Fibroblast of skin of right quadriceps (primary cell): ENCODE results near the gene KCNQ1OT1.

ENCODE experiments used
- DNase-seq: peaks from one replicate; pipeline ENCODE4 v3.0.0-alpha.2; 2013

Gene KCNQ1OT1

DNA sequence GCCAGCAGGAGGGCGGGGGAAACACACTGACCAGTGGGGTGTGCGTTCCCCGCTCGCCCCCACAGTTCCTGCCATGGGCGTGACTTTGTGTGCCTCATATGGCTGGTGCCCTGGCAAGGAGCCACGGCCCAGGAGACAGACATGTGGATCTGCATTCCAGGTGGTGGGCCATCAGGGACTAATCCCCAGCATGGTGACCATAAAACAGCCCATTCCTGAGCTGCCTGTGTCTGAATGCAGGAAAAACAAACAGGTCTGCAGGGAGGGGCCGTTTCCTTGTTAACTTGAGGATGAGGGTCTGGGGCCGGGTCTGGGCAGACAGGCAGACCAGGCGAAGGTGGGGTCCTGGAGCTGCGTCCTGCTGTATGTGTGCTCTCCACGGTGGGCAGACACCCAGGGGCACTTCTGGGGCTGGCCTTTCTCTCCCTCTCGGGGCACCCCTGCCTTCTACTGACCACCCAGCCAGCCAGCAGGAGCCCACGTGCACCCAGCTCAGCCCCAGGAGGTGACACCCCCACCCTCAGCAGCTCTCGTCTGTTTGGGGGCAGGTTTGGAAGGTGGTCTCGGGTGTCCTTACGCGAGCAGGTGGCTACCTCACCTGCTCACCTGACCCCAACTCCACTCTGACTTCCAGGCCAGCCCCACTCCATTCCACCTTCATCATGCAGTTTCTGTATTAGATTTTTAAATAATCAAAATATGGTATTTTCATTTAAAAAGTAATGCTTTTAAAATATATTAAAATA, 120.3 kb downstream of the KCNQ1OT1 start:
- DNase-seq = no peak

DNA sequence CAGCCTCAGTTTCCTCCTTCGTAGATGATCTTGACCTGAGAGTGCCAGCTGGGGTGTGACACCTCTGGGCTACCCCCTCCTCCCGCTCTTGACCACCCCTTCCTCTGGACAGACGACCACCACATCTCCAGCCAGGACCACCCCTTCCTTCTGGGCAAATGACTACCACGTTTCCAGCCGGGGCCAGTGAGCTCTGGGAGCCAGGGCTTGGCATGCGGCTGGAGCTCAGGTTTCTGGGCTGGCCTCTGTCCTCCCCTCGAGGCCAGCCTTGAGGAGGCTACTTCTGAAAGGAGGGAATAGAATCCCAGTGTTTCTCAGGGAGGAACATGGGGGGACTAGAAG, 120.9 kb downstream of the KCNQ1OT1 start:
- DNase-seq = no peak

DNA sequence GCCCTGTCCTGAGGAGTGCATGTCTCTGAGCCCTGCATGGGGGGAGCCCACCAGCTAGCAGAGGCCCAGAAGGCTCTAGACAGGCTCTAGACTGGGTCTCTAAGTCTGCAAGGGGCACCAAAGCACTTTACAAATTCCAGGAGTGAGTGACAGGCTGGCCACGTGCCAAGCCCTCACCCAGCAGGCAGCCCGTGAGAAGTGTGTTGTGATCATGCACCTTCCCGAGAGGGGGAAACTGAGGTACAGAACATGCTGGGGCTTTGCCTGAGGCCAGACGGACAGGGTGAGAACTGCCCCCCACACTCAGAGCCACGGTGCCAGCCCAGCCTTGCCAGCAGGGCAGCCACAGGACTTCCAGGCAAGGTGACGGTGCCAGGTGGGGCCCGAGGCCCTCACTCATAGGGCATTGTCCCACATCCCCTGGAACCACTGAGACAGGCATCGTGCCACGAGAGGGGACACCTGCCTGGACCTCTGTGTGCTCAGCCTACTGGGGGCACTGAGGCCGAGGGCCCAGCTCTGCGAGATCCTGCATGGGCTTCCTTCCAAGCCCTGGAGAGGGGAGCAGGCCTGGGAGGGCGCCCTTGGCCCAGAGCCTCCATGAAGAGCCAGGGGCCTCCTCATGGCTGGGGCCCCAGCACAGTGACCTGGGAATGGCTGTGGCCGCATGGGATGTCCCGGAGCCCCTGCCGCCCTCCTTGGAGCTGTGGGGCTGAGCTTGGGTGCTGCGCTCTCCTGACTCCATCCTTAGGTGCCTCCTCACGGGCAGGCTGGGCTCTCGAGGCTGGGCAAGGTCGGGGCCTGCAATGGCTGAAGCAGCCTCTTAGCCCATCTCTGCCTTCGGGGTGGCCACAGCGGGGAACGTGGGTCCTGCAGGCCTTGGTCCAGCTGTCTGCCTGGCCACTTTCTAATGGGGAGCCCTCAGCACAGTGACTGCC, 121.5 kb downstream of the KCNQ1OT1 start:
- DNase-seq = no peak

- DNase-seq = no peak
These were observed 122.5 kb downstream of the KCNQ1OT1 start for GRCh38 chr11:2577031-2577990.

DNA sequence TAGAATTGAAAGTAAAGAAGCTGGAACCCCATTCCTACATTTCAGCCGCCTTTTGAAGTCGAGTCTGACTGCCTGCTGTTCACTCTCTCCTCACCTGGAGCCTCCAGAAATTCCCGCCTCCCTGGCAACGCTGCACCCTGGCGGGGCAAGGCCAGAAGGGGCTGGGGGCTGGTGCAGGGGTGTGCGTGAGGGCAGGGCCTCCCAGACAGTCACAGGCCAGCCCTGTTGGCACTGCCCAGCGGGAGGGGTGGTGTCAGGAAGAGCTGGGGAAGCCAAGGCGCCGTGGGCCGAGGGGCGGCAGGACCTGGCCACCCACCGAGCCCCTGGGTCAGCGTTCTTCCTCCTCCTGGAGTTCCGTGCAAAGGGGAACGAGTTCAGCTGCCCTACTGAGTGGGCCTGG, 123.2 kb downstream of the KCNQ1OT1 start:
- no peak for DNase-seq

DNA sequence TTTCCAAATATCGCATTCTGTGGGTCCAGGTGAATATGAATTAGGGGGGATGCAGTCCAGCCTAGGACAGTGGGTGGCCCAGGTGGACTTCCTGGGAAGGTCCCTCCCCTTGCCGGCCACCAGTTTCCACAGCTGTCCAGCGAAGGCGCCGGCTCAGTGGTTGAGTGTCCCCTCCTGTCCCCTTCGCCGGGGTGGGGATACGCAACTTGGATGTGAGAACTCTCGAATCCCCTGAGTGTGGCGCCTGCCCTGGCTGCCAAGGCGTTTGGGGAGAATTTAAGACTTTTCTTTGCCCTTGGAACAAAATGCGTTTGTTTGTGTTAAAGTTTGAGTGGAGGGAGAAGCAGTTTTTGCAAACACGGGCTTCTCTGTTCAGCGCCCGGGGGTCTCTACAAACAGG, 123.7 kb downstream of the KCNQ1OT1 start:
- no peak for DNase-seq

GRCh38 chr11:2575591-2576051, 124.2 kb downstream of the KCNQ1OT1 start:
- no peak for DNase-seq

DNA sequence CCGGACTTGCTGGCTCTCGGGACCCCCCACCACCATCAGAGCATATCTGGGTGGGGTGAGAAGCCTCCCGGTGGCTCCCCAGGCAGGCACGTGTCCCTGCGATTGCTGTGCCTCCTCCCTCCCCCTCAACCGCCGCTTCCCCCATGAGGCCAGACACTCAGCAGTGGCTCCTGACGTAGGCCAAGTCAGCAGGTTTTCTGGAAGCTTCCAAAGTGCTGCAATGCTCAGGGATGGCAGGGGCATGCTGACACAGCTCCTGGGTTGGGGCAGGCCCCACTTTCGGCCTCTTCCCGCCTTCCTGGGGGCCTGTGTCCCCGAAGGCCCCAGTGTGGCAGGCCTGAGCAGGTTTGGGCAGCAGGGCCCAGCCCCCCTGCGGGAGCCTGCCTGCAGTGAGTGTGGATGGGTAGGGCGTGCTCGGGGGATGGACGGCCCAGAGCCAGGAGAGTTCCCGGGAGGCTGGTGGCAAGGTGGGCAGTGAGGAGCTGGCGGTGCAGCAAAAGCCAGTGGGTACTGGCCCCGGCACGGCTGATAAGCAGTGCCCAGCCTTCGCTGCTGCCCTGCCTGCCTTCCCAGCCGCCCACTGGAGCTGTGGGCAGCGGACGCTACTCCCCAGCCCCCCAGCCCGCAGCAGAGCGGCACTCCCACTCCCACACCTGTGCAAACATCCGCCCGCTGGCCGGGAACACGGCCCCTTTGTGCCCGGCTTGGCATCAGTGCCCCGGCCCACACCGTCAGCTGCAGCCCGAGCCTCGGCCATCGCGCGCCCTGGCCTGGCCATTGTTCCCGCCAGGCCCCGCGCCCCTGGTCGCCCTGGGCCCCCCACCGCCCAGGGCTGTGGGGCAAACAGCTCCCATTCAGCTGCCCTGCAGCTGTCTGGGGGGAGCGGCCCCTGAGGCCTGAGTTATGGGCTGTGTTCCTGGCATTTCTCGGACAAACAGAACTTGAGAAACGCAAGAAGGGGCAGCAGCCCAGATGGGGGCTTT, 125.0 kb downstream of the KCNQ1OT1 start:
- no peak for DNase-seq

- no peak for DNase-seq
These were observed 125.7 kb downstream of the KCNQ1OT1 start for GRCh38 chr11:2574043-2574552.

- no peak for DNase-seq
These were observed 126.4 kb downstream of the KCNQ1OT1 start for GRCh38 chr11:2573240-2574042.

DNA sequence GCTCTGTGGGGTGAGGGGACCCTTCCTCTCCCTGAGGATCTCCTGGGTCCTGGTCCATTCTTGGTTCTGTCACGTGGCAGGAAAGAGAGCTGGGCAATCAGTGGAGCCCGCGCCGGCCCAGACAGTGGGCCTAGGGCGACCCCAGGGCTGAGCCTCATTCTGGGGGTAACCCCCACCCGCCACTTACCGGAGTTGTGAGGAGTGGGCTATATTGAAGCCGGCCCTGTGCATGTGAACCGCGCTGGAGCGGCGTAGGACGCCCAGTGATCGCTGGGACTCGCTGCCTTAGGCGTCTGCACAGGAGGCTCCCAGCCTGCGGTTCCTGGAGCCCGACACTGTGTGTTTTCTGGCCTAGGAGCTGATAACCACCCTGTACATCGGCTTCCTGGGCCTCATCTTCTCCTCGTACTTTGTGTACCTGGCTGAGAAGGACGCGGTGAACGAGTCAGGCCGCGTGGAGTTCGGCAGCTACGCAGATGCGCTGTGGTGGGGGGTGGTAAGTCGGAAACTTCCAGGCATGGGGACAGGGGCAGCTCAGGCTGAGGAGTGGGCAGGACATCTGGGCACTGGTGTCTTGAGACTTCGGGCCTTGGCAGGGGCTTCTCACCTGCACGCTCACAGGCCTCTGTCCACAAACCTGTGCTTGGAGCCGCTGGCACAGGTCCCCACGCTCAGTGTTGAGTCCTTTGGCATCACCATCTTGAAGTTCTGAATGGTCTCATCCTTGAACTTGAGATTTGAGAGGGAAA, 127.1 kb downstream of the KCNQ1OT1 start:
- no peak for DNase-seq

DNA sequence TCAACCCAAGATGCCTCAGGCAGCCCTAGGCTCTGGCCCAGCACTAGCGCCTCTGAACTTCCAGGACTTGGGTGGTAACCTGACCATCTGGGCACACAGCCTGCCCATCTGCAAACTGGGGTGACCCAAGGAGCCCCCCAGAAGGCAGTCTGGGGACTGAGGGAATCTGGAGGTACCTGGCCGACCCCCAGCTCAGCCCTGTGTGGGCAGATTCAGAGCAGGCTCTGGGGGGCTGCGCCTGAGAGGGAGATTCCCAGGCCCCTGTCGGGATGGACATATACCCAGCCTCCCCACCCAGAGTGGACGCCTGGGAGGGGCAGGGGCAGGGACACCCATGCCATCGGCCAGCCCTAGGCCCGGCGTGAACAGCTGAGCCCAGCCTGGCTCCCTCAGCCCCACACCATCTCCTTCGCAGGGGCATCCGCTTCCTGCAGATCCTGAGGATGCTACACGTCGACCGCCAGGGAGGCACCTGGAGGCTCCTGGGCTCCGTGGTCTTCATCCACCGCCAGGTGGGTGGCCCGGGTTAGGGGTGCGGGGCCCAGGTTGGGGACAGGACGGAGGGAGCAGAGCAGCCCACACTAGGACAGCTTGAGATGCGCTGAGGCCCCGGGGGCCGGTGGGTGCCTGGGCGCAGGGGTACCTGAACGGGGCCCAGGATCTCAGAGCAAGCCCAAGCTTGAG, 128.1 kb downstream of the KCNQ1OT1 start:
- no peak for DNase-seq

DNA sequence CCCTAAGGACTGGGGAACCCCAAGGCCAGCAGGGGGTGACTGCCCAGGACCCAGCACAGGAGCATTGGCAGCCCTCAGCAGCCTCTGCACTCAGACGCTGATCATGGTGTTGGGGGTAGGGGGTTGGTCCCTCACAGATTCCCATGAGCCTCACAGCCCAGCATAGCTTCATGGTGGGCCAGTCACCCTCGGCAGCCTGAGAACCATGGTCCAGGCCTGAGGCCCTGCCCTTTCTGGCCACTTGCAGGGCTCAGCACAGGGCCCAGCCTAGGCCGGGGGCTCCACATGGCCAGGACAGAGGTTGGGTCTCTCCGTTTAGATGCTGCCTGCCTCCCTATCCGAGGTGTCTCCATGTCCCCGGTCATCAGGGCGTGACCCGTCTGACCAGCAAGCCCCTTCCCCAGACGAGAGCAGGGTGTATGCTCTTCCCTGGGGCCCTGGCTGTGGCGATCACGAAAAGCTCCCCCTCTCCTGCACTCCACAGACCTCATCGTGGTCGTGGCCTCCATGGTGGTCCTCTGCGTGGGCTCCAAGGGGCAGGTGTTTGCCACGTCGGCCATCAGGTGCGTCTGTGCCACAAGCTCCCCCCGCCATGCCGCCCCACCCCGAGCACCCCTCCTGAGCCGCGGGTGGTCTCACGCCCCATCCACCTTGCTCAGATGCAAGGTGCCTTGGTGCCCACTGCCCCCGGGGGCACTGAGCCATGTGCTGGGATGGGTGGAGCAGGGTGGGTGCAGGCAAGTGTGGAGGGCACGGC, 128.8 kb downstream of the KCNQ1OT1 start:
- no peak for DNase-seq

DNA sequence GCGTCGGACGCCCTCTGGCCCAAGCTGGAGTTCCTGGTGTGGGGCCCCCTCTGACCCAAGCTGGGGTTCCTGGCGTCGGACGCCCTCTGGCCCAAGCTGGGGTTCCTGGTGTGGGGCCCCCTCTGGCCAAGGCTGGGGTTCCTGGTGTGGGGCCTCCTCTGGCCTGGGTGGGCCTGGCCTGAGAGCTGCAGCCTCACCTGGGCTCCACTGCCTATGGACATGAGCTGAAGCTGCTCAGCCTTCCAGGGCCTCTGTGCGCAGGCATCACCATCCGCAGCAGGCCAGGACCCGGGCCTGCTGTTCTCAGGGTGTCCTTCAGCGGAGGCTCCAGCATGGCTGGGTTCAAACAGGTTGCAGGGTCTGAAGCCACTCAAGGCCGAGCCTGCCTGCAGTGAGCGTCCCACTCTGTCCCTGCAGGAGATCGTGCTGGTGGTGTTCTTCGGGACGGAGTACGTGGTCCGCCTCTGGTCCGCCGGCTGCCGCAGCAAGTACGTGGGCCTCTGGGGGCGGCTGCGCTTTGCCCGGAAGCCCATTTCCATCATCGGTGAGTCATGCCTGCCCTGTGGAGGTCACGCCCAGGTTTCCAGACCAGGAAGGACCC, 129.5 kb downstream of the KCNQ1OT1 start:
- DNase-seq = no peak

DNA sequence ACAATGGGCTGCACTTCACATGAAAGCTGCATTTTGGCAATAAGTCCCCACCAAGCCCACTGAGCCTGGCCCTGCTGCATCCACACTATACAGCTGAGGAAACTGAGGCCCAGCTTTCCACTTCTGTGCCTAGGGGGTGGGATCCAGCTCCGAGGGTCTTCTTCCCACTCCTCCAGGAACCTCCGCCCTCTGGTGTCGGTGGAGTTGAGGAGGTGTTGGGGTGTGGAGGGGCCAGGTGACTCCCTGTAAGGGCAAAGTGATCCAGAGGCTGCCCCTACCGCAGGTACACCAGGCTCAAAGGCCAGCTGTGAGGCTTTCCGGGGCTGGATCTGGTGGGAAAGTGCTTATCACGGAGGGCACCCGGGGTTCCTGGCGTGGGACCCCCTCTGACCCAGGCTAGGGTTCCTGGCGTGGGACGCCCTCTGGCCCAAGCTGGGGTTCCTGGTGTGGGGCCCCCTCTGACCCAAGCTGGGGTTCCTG, 130.0 kb downstream of the KCNQ1OT1 start:
- DNase-seq = no peak

DNA sequence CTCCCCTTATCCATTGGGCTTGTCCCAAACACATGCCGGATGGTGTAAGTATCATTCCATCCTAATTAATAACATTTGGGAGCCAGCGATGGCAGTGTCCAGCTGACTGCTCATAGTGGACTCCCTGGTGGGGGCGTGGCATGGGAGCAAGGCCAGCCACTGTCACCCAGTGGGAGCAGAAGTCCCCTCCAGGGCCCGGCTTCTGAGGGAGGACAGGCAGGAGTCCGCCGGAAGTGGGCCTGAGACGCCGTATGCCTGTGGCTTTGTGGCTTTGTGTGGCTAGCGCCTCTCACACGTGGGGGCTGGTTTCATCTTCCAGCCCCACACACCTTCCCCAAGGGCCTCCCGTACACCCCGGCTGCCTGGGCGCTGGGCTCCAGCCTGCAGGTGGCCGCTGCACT, 130.5 kb downstream of the KCNQ1OT1 start:
- DNase-seq = no peak

GRCh38 chr11:2567026-2567671, 132.6 kb downstream of the KCNQ1OT1 start:
- DNase-seq = no peak
